COLO668 (cell line): ENCODE results near the gene DYNLT4.
"Not testable (repeated sequence)": the region's sequence is repeated elsewhere in the genome, so short reads cannot be mapped to it uniquely, and the experiment has no call there.

Experiments used
- DNase-seq: peaks from one replicate; lab custom pipeline; 2025; ENCODE audit not compliant: unreplicated experiment; lab: John Stamatoyannopoulos, UW

Gene DYNLT4

DNA sequence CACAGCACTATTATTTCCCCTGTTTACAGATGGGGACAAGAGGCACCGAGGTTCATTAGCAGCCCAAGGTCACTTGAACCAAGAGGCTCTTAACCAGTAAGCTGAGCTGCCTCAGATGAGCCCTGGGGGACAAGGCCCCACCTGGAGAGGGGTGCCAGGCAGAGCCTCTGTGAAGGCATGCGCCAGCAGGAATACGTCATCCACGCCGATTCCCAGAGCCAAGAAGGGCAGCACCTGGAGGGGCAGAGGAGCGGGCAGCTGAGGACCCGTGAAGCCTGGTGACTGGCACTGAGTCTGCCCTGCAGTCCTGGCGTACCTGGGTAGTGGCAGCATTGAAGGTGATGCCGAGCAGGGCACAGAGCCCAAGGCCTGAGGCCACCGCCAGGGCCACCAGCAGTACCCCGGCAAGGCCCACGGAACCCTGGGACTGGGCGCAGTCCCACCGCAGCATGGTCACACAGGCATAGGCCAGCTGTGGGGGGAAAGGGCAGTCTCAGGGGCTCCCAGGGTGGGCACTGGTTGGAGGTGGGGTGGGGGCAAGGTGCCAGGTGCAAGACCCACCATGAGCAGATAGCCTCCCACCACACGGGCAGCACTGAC is 21.8 kb upstream of the DYNLT4 start:
- no peak for DNase-seq

DNA sequence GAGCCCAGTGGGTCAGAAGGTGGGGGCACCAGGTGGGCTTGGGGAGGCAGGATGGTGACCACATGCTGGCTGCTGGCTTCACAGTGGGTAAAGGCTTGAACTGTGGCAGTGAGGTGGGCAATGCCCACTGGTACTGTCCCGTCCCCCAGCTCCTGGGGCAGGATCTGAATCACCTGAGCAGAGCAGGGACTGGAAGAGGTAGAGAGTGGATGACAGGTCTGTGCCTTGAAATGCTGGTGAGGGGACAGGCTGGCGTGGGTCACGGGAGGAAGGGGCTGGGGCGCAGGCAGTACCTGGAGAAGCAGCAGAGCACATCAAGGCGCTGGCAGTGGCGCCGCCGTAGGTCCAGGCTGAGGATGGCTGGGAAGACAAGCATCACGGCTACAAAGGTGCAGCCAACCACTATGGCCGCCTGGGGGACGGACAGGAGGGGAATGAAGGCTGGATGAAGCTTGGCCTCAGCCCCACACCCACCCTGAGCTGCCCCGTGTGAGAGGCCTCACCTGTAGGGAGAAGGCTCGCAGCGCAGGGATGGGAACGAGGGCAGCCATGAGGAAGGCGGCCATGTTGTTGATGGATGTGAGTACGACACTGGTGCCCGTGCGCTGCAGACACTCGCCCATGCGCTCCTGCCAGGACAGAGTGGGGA is 21.0 kb upstream of the DYNLT4 start:
- DNase-seq, result no peak

DNA sequence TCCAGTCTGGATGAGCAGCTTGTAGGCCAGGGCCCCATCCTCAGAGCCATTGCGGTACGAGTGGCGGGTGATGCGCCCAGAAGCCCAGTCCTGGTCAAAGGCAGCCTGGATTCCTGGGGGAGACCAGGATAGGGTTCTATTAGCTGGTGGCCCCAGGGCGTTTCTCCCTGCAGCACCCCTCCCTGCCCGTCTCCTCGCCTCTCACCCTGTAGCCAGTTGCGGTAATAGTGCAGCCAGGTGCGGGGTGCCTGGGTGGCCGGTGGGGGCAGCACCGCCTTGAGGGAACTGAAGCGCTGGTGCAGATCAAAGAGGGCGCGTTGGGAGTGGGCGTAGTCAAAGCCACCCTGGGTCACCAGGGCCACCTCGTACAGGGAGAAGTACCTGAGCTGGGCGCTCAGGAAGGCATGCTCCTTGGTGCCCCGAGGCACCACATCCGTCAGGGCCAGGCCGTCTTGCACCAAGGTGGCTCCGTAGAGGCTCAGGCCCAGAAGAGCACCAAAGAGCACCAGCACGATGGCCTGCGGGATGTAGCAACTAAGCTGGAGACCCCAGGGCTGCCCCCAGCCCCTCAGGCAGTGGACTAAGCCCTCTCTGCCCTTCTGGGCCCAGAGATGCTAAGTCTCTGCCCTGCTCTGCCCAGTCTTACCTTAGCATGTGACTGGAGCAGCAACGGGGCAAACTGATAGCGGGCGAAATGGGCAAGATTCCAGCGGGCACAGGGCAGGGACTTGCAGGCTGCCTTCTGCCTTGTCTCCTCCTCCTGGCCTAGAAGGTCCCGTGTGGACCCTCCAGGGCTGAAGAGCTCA is 20.2 kb upstream of the DYNLT4 start:
- peak; percentile 74 for DNase-seq

DNA sequence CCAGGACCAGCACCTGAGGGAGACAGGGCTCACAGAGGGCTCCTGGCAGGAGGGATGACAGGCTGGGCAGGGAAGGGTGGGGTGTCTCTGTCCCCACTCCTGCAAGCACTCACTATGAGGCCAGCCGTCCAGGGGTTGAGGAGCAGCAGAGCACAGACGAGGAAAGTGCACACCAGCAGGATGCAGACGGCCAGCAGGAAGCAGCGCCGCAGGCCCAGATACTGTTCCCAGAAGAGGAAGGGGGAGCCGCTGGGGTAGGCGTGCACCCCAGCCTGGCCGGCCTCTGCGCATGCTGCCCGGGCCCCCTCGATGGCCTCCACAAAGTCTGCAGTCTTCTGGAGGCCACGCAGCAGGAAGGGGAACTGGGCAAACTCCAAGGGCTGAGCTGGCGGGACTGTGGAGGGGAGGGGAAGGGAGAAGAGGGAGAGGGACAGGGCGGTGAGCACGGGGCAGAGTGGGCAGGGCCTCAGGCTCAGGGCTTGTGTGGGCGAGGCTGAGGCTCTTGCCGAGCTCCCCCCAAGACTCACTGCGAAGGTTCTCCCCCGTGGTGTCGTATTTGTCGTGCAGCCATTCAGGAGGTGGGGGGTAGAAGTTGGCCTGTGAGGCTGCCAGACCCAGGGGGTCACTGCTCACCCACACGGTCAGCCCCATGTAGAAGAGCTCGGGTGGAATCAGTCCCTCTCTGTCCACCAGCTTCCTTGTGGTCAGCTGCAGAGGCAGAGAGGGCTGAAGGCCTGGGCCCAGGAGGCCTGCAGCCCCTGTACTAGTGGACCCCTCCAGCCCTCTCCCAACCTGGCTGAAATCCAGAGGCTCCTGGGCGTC is 19.4 kb upstream of the DYNLT4 start:
- DNase-seq, result no peak

DNA sequence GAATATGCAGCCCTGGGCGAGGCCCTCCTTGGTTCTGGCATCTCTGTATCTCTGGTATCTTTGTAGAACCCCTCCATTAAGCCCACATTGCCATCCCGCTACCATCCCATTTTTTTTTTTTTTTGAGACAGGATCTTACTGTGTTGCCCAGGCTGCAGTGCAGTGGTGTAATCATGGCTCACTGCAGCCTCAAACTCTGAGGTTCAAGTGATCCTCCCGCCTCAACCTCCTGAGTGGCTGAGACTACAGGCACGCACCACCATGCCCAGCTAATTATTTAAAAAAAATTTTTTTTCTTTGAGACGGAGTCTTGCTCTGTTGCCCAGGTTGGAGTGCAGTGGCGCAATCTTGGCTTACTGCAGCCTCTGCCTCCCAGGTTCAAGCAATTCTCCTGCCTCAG is 17.2 kb upstream of the DYNLT4 start:
- DNase-seq, result not testable (repeated sequence)

DNA sequence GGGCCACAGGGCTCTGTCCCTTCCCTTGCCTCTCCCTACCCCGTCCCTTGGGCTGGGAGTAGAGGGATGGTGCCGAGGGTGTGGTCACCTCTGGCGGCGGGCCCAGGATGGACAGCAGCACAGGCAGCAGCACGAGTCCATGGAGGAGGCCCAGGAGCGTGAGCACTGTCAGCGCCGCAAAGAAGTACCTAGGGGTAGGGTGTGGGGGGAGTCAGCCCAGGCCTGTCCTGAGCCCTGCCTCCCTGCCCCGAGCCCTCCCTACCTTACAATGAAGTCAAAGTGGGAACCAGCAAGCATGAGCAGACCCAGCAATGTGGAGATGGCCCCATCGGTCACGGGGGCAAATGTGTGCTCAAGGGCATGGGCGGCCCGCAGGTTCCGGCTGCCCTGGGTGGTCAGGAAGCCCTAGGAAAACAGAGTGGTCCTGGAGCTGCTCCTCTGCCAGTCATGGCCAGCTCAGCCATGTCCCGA is 15.9 kb upstream of the DYNLT4 start:
- DNase-seq, result no peak

DNA sequence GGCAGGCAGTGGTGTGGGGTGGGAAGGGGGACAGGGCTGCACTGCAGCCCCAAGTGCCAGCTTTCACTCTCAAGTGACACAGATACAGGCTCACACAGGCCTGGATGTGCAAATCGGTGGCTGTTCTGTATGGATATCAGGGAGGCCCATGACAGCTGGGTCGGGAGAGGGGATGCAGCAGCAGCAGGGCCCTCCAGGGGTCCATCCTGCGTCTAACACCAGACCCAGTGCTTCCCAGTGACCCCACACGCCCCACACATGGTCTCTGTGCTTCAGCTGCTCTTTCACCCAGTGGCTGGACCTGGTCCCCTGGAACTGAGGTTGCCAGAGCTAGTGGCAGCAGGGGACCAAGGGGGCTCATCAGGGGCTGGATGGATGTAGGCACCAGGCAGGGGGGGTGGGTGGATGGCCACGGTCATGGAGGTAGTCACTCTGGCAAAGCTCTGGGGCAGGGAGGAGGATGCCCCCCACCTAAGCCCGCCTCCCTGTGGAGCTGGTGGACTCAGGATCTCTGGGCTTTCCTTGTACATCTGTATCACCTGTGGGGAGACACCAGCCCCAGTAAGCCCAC is 15.1 kb upstream of the DYNLT4 start:
- DNase-seq, result no peak

DNA sequence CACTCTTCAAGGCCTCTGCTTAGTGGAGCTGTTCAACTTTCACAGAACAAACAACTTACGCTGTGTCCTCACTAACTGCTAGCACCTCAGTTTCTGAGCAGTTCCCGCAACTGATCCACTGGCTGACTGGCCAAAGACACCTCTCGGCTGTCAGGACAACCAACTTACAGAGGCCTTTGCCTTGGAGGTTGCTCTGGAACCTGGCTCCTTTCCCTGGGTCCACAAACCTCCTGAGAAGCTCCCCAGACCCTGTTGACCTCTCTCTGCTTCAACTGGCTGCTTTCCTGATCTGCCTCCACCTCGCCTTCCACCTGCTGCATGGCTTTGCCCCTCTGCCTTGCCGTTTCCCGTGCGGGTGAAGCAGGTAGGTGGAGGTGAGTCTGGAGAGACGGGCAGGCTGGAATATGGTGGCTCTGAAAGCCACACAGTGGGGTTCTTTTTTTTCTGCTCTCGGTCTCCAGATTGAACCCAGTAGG is 14.1 kb upstream of the DYNLT4 start:
- DNase-seq, result no peak

DNA sequence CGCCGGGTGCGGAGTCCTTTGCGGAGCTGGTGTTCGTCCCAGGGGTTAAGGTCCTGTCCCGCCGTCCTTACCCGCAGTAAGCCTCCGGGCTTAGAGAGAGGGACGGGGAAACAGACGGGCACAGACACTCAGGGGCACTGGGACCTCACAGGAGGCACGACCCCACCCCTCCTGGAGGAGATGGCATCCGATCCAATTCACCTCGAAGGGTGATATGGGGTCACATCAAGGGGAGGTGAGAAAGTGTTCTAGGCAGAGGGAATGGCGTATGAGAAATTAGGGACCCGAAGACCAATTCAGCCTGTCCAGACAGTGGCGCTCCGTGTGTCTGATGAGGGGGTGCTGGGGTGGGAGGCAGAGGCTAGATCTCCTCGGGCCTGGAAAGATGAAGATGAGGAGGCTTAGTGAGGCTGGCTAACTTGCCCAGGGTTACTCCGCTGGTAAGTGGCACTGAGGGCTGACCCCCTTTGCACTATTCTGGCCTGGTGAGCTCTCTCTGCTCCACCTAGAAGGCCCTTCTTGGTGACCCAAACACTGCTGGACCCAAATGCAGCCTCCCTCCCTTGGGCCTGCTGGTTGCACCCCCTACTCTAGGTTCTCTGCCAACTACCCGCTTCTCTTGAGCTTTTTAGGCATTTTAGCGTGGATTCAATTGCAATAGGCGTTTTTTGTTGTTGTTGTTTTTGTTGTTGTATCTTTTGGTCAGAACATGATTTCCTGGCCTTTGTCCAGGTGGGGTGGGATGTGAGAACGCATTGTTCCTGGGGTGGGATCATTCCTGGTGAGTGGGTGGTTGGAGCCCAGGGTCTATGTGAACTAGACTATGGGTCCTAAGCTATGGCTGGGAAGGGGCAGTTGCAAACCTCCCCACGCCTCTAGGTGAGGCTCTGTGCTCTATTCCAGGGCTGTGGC is 13.4 kb upstream of the DYNLT4 start:
- DNase-seq, result no peak

DNA sequence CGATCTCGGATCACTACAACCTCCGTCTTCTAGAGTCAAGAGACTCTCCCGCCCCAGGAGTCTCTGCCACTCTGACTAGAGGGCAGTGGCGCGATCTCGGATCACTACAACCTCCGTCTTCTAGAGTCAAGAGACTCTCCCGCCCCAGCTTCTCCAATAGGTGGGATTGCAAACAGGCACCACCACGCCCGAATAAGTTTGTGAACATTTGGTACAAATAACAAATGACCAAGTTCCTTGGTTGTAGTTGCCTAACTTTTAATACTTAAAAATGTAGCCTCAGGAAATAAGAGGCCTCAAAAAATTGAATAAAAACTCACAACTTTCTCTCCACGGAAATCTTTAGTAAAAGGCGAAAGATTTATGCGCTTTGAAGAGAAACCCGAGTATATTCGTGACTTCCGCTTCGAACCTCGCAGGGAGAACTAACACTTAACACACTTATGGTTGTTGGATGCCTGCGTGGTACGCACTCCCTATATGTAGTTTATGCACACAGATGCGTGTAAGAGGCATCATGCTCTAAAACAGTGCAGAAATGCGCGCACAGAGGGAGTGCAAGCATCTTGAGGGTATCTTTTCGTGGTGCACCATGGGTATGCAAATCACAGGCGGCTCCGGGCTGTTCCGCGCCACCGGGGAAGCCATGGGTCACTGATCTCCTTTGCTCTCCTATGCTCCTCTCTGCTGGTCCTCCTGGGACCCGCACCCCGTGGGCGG is 12.6 kb upstream of the DYNLT4 start:
- peak; percentile 85 for DNase-seq

DNA sequence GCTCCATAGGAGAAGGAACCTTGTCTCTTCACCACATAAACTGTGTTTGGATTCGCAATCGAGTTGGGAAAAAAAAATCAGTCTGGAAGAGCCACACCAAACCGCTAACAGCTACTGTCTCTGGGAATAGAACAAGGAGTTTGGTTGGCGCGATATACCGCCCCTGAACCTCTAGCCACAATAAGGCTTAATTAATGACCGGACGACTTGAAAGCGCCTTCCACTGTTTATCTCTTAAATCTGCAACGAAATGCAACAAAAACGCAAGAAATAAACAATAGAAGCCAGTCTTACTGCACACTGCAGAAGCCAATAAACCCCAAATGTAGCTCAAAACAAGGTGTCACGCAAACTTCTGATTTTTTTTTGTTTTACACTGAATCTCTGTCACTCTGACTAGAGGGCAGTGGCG is 12.1 kb upstream of the DYNLT4 start:
- no peak for DNase-seq

DNA sequence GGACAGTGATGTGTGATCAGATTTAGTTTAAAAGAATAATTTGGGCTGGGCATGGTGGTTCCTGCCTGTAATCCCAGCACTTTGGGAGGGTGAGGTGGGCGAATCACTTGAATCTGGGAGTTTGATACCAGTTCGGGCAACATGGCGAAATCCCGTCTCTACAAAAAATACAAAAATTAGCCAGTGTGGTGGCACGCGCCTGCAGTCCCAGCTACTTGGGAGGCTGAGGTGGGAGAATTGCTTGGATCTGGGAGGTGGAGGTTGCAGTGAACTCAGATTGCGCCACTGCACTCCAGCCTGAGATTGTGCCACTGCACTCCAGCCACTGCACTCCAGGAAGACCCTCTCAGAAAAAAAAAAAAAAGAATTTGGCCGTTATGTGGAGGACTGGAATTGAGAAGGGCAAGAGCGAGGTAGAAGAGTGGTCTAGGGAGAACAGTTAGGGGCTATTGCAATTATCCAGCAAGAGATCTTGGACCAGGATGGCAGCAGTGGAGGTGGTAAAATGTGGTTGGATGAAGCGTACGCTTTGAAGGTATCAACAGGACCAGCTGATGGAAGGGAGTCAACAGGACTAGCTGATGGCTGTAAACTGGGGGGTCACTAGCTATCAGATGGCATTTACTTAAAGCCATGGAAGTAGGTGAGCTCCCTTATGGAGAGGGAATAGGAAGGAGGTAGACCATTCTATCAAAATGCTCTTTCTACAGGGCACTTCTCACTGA is 10.8 kb upstream of the DYNLT4 start:
- no peak for DNase-seq

DNA sequence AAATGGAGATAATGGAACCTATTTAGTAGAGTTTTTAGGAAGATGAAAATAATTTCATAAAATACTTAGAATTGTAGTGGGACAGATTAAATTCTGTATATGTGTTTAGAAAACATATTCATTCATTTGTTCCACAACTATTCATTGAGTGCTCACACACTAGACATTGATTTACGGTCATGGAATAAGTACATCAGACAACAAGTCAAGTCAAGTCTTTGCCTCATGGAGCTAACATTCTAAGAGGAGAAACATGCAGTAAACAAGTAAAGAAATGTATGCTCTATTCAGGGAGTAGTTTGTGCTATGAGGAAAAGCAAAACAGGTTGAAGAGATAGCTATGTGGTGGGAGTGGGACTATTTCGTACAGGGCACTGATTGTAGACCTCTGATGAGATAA is 10.2 kb upstream of the DYNLT4 start:
- DNase-seq, result no peak

DNA sequence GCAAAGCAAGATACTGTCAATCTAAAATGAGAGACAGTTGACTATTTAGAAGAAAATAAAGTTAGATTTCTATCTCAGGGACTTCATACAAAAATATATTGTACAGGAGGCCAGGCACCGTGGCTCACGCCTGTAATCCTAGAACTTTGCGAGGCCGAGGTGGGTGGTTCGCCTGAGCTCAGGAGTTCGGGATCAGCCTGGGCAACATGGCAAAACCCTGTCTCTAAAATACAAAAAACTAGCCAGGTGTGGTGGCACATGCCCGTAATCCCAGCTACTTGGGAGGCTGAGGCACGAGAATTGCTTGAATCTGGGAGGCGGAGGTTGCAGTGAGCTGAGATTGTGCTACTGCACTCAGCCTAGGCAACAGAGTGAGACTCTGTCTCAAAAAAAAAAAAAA is 8.8 kb upstream of the DYNLT4 start:
- DNase-seq, result not testable (repeated sequence)

DNA sequence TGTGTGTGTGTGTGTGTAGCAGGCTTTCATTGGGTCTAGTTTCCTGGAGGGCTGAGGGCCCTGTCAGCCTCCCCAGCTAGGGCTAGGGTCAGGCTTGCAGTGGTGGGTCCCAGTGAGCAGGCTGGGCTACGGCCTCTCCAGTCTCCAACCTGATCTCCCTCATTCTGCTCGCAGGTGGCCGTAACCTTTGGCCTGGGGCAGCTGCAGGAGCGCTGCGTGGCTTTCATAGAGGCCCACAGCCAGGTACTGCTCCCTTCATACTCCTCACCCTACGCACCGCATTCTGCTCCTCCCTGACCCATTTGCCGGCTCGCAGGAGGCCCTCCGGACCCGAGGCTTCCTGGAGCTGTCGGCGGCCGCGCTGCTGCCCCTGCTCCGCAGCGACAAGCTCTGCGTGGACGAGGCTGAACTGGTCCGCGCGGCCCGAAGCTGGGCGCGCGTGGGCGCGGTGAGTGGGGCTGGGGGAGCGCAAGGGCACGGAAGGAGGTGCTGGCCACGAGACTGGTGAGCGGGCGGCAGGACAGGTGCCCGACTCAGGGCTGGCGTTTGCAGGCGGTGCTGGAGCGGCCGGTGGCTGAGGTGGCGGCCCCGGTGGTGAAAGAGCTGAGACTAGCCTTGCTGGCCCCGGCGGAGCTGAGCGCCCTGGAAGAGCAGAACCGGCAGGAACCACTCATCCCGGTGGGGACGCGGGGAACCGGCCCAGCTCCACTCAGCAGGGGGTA is 5.8 kb upstream of the DYNLT4 start:
- peak; percentile 80 for DNase-seq

DNA sequence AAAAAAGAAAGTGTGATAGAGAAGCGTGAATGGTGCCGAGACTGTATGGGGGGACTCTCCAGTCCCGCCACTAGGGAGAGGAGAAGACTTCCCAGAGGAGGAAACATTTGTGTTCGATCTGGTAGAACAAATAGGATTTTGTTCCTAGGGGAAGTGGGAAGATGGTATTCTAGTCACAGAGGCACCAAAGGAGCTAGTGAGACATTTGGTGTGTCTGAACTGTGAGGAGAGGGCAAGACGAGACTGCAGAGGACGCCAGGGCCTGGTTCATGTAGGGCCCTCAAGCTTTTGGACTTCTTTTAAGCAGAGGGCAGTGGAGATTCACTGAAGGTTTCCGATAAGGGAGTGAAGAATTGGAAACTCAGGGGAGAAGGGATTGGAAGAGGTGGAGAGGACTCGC is 4.1 kb upstream of the DYNLT4 start:
- no peak for DNase-seq

DNA sequence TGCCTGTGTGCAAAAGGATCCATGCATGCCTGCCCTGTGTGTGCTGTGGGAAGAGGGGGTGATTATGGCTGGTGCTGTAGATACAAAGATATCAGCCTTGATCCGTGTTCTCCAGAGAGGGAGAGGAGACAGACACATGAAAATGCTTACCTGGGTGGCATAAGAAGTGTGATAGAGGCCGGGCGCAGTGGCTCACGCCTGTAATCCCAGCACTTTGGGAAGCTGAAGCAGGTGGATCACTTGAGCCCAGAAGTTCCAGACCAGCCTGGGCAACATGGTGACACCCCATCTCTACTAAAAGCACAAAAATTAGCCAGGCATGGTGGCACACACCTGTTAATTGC is 3.6 kb upstream of the DYNLT4 start:
- DNase-seq, result not testable (repeated sequence)
